COLO829 (cell line): ENCODE data around the gene ADAMTS8.

ENCODE experiments used
- DNase-seq: peaks from one replicate; pipeline ENCODE4 v3.0.0; 2012; ENCODE audit warnings: low spot score

Gene ADAMTS8

DNA sequence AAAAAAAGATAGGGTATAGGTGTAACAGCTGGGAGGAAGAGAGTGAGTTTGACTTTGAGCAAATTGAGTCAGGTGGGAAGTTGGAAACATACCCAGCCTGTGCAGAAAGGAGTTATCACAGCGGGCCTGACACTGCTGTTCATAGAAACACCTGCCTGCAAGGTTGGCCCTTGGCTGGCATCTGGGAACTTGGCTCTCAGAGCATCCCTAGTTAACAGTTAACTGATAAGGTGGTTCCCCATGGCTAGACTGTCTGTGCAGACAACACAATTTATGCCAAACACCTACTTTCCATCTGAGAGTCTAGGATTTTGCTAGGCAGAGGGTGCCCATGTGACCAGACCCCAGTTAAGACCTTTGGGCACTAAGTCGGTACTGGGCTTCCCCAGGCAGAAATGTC, 31.4 kb downstream of the ADAMTS8 start:
- no peak for DNase-seq

DNA sequence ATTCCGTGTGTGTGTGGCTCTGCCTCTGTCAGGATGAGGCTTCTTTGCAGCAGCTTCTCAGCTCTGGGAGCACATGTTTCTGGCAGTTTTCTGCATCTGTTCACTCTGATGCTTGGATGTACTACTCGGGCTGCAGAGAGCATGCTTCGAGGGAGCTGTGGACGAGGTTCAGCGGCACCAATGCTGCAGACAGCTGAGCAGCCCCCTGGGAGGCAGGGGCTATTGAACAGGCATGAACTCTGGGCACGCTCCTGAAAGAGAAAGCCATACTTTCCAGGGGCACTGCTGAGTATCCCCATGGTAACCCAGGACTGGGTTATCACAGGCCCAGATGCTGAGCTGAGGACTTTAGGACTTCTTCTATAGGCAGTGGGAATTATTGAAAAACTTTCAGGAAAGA, 33.8 kb downstream of the ADAMTS8 start:
- DNase-seq = no peak

DNA sequence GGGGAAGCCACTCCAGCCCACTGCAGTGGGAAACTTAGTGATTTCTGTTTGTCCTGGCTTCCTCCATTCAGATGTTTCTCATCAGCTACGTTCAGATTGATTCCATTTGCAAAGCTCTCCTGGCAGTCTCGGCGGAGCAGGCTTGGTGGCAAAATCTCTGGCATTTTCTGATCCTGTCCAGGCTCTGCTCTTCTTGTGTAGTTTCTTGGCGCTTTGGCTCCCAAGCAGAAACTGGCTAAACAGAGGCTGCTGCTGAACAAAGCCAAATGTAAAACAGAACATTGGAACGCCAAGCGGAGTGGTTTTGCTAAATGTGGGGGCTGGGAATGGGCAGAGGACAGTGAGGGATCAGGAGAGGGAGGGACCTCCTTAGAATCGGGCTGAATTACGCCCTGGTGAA, 36.7 kb downstream of the ADAMTS8 start:
- no peak for DNase-seq

DNA sequence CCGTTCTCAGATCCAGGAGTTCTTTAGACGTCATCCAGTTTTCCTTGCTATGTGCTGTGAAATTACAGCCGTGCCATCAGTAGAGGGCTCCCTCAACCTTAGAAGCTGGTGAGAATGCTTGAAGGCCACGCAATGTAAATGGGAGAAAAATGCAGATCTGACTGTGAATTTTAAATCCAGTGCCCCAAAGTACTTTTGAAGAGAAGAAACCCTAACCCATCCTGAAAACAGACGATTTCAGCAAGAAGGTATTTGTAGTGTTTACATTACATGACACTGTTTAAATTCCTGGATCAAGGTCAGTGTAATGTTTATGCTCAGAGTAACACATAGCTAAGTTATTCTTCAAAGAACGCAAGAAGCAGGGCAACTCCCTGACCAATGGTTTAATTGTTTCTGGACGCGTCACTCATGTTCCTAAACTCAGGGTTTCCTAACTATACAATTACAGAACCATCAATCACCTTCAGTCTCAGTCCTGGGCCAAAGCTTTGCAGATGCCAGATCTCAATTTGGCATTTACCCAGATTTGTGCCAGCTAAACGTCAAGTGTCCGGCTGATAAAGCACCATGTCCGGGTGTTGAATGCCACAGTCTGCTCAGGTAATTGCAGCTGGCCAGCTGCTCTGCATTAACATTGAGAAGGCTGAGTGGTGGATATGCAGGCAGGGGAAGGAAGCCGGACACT, 38.2 kb downstream of the ADAMTS8 start:
- DNase-seq = peak; percentile 32

DNA sequence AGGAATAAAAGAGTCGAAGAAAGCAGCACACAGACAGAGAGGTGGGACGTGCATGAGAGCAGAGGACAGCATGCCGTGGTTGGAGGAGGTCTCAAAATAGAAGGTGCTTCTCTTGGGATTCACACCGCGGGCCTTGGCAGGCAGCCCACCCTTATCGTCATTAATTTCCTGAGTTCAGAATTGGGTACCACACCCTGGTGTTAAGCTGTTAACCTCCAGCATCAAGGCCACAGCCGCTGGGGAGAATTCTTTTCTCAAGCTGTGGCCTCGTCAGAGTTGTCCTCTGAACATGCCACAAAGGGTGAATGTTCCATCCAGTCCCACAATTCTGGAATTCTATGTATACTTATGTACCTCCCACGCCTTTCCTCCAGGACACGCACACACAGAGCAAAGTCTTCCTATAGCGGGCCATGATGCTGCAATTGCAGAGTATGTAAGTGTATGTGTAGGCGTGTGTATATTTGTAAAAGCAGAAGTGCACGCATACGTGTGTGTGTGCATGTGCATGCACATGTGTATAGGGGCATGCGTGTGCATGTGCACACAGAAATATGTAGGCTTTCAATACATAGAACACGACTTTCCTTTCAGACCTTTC, 39.0 kb downstream of the ADAMTS8 start:
- DNase-seq = no peak

DNA sequence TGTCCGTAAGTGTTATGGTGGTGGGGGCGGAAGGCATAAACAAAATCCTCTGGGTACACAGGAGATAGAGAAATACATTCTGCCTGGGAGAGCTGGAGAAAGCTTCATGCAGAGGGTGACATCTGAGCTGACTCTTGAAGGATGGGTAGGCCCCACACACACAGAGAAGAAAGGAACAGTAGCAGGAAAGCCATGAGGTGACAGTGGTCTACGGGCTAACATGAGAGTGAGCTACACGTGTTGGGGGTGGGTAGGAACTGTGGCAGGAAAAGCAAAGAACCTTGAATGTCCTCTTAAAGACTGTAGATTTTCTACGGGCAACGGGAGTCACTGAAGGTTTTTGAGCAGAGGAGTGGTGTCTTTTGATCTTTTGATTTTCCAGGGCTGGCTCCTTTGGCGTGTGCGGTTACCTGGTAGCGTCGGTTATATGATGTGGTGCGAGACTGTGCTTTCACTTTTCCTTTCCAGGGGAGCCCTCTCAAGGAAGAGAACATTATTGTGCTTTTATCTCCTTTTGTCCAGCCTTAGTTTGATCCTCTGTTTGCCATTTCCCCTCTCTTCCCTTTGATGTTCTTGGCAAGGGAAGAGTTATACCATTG, 39.7 kb downstream of the ADAMTS8 start:
- no peak for DNase-seq

DNA sequence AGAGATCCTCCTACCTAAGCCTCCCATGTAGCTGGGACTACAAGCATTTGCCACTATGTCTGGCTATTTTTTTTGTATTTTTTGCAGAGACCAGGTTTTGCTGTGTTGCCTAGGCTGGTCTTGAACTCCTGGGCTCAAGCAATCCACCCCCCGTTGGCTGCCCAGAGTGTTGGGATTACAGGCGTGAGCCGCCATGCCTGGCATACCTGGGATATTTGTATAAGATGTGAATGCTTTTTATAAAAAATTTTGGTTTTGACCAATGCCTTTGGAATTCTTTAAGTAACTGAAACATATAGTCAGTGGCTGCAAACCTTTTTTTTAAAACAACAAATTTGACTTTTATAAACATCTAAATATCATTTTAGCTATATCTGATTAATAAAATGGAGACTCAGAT, 42.4 kb downstream of the ADAMTS8 start:
- DNase-seq = no peak

DNA sequence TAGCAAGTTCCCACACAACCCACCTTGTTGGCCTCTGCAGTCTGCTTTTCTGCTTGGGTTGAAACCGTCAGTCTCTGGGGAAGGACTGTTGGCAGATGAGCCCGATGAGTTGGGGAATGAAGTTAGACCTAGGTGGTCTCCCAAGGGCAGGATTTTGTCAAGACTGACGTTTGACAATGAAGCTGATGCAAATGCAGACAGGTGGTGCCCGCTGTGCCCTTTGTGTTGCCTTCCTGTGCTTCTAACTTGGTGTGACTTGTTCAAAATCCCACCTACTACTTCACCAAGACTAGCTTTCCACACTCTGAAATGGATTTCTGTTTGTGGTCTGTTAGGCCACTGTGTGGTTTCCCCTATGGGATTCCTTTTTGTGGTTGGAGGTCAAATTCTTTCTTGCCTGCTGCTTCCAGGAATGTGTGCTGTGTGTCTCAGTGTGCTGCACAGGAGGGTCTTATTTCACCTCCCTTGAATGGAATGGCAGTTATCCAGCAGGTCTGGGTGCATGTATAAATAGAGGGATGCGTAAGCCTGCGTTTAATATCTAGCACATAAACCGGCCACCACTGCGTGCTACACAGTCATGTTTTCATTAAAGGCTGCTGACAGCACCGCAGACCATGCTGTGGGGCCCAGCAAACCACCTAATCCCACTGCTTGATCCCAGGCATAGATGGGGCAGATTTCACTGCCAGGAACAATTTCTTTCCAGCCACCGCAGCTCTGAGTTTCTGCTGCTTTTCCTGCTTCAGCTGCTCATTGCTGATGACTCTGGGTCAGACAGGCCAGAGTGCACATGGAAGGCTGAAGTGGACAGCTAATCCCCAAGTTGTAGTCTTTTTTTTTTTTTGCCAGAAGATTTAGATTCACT, 44.8 kb downstream of the ADAMTS8 start:
- no peak for DNase-seq

DNA sequence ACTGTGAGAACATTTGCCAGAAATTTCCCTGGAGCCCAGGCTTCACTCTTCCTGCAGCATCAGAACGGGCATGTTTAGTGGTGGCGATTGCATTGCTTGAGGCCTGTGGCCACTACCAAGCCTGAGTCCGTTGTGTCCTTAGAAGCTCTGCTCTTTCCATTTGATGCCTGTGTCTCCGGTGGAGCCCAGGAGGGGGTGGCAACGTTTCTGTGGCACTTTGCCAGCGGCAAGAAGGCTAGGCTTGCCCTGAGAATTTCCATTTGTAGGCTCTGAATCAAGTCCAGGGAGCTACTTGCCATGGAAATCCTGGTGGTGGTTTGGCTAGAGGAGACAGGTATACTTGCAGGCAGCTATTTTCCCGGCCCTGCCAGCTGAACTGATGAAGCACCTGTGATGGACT, 47.1 kb downstream of the ADAMTS8 start:
- DNase-seq = no peak

DNA sequence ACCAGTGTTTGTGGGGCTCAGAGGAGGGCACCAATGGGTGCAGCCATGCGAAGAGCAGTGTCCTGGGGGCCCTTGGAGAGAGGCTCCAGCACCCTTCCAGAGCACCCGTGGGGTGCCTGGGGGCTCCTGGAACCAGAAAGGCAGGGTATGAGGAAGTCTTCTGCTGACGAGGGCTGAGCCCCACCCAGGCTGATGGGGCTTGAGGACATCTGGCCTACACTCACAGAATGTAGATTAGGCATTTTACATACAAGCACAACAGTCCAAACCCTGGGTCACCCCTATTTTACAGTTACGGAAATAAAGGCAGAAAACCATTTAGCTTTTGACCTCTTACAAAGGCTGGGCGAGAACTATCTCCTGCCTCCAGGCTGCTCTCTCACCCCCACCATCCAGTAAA, 47.6 kb downstream of the ADAMTS8 start:
- no peak for DNase-seq

DNA sequence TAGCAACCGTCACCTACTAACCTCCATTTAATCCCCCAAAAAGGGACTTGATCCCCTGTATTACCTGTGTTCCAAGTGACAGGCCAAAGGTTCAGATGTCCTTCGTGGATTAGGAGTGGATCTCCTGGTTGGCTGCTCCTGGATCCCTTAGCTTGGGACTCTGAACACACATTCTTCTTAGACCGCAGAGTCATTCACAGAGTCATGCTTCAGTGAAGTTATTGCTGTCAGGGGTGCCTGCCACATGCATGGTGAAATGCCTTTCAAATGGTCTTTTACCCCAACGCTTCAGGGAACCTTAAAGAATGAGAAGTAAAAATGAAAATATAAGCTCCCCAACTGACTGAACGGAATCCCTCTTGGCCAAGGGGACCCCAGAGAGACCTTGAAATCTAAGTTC, 49.1 kb downstream of the ADAMTS8 start:
- DNase-seq = no peak

DNA sequence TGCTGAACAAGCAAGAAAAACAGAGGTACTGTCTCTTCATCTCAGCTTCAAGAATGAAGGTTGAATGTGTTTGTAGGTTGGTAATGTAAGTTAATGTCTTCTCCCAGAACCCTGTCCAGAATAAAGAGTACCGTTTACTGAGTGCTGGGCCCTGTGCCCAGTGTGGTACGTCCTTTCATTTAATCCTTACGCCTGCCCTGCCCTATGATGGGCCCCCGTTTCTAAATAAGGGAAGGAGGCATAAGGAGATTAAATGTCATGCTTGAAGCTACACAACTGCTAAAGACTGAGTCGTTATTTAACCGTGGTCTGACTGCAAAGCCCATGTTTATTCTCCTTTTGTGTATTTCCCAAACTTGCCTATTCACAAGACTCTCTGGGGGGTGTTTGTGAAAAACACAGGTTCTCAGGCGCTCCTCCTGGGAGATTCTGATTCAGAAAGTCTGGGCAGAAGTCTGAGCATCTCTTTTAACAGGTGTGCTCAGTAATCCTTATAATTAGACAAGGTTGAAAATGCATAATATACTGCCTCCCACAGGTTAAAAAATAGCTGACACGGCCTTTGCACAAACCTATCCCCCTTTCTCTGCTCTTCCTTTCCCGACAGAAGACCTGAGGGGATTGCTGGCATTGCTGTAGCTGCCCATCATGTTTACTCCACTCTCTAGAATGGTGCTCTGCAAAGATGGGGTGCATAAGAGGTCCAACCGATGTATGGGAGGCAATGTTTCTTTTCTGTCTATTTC, 57.4 kb downstream of the ADAMTS8 start:
- no peak for DNase-seq

DNA sequence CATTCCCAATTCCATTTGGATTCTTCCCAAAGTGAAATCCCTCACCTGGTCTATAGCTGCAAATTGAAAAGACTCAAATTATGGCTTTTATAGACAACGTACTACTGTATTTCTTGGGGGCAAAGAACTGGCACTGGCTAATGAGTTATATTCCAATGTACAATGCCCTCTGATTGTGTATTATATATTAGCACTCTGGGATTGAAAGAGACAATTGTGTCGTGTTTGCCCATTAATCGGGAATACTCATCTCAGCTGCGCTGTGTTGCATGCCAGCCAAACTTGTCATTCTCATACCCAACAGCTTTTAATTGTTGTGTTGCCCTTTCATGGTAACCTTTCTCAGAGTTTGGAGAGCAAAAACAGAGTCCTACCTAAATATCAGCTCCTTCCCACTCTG, 58.7 kb downstream of the ADAMTS8 start:
- peak; percentile 55 for DNase-seq

DNA sequence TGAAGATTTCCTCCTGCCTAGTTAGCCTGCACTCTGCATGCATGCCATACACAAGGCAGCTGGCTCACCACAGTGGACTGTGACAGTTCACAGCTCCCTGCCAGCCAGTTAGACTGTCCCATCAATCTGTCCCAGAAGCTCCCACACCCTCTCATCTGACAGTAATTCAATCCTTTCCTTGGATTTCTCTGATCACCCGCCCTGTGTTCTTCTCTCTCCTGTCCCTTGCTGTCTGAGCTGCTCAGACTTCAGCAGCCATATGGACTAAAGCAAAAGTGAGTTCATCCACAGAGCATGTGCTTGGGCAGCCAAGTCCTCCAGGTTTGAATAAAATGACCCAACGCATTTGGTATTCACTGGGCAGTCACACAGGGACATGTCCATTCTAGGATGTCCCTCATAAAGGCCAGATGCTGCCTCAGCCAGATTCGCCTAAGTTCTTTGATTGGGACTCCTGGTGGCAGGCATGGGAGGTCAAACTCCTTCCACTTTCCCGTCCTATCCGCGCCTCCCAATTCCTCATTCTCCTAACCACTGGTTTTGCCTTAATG, 59.2 kb downstream of the ADAMTS8 start:
- DNase-seq = no peak

DNA sequence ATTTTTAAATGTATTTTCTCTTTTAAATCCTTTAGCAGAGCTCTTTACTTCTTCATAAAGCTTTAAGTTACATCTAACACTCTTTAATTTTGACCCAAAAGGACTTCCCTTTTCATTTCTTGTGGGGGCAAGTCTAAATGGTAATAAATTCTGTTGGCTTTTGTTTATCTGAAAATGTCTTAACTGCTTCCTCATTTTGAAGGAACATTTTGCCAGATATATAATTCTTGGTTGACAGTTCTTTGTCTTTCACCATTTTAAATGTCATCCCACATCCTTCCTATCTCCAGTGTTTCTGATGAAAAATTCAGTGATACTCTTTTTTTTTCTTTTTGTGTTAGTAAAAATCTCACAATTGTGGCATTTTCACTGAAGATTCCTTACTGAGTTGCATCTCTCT, 69.0 kb downstream of the ADAMTS8 start:
- DNase-seq = no peak

DNA sequence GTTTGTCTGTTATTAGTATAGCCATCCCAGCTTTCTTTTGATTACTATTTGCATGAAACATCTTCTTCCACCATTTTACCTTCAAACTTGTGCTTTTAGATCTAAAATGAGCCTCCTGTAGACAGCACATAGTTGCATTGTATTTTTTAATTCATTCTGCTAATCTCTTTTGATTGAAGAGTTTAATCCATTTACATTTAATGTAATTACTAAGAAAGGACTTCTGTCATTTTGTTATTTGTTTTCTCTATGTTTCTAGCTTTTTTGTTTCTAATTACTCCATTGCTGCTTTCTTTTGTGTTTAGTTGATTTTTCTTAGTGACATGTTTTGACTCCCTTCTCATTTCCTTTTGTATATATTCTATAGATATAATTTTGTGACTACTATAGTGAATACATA, 70.0 kb downstream of the ADAMTS8 start:
- no peak for DNase-seq
